ENCODE results near the gene NELFB. TPM values are rescaled to one million over a fixed set of nuclear protein-coding genes. Genes with fewer than 3 reads are reported as not detected.

NELFB gene
- total and polyA plus RNA-seq, 9 of the 15 experiments (the other 6 are each of a cell fraction or from before 2014, with no cell fraction given): 0.24 to 84.0 (median 29.7) TPM

DNA sequence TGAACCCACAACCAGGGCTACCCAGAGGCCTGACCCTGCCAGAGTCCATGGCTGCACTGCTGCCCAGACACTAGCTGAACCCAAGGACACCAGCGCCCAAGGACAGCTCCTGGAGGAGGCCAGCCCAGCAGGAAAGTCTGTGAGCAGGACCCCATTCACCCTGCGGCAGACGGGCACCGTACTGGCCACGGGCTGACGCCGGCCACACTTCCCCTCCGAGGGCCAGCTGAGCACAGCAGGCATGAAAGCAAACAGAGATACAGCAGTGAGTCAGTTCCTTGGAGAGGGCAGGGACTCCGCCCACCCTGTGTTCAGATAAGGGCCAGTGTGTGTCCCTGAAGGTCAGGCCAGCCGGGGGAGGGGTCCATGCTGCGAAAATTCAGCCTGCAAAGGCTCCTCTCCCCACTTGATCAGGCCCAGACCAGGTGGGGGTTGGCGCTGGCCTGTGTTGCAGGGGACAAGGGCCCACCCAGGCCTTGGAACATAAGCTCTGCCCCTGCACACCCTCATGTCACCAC is 36.3 kb upstream of the NELFB start (continued):
- TF ChIP-seq E4F1 (CRISPR knock-in tag; IDR thresholded peaks at IDR 0.05; ENCODE audit: borderline replicate concordance): no peak

- Histone ChIP-seq H3K27me3 (ENCODE audit: control insufficient read depth in 2 of 2, insufficient read depth in 2 of 2, low read length in 2 of 2) (no peaks in the 10 kb centered on the region), H2AFZ (ENCODE audit: low read depth, low read length) (no peak overlapping the region), H3K9me1 (ENCODE audit: control insufficient read depth, insufficient read depth, low read length) (no peaks in the 10 kb centered on the region), H3K9me3 (replicated peaks; ENCODE audit: control insufficient read depth, insufficient read depth, low read depth, low read length) (no peaks in the 10 kb centered on the region), H4K20me1 (replicated peaks; ENCODE audit: control insufficient read depth, insufficient read depth, low read length) (no peaks in the 10 kb centered on the region), H3K36me3 (ENCODE audit: control insufficient read depth, insufficient read depth, low read length) (peaks cover 22% of the 10 kb centered on the region; the same call in 1 of the 3 replicates), H3K27ac (ENCODE audit: extremely low read depth, low read depth, low read length) (0 out of 3 replicates have a peak overlapping the region, but pooled peaks have one; percentile 11), H3K9ac (ENCODE audit: insufficient read depth in 1 of 2, low read depth in 2 of 2, low read length in 2 of 2) (peak overlapping the region in 1 of 2 experiments; percentile 77; a peak in 2 of 4 replicates), H3K4me3 (no peak overlapping the region), H3K4me1 (replicated peaks in 1 of 2; ENCODE audit: control insufficient read depth in 2 of 2, insufficient read depth in 2 of 2, low read length in 2 of 2) (peaks cover 34 to 89% of the 10 kb centered on the region in 2 experiments), H3K4me2 (ENCODE audit: insufficient read depth, low read length) (no peak overlapping the region), H3K79me2 (ENCODE audit: control insufficient read depth, insufficient read depth, low read length) (peaks cover 18% of the 10 kb centered on the region; the same call in 2 of the 3 replicates)
- ChIA-PET POLR2A (interaction anchor here (1.4 to 2.1 kb wide), 3 partner anchors 21 to 31 kb away, joined by 3 to 5 read pairs (median 5); partner anchors contain the start of genes ANAPC2, SSNA1 and TUBB4B), CTCF (ENCODE audit: low intra/inter-chr PET ratio) (no interaction called here)
- TF ChIP-seq HDGF (IDR thresholded peaks at IDR 0.05): no peak
- no peak for TF ChIP-seq WHSC1 (IDR thresholded peaks at IDR 0.05; ENCODE audit: low read length)
- TF ChIP-seq RBM22 (IDR thresholded peaks at IDR 0.05; ENCODE audit: low read depth, low read length, poor library complexity, severe bottlenecking): peak; percentile 6
- no peak for TF ChIP-seq ZBTB49 (CRISPR knock-in tag; IDR thresholded peaks at IDR 0.05; ENCODE audit: borderline replicate concordance)
- TF ChIP-seq ZBED1 (IDR thresholded peaks at IDR 0.05): no peak
- TF ChIP-seq ZNF124 (CRISPR knock-in tag; IDR thresholded peaks at IDR 0.05): 0 out of 2 replicates have a peak, but pooled peaks have one; percentile 49
- no peak for TF ChIP-seq PML (IDR thresholded peaks at IDR 0.05; ENCODE audit: low read length)
- TF ChIP-seq, protein P1, sequence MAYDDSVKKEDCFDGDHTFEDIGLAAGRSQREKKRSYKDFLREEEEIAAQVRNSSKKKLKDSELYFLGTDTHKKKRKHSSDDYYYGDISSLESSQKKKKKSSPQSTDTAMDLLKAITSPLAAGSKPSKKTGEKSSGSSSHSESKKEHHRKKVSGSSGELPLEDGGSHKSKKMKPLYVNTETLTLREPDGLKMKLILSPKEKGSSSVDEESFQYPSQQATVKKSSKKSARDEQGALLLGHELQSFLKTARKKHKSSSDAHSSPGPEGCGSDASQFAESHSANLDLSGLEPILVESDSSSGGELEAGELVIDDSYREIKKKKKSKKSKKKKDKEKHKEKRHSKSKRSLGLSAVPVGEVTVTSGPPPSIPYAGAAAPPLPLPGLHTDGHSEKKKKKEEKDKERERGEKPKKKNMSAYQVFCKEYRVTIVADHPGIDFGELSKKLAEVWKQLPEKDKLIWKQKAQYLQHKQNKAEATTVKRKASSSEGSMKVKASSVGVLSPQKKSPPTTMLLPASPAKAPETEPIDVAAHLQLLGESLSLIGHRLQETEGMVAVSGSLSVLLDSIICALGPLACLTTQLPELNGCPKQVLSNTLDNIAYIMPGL (CRISPR knock-in tag; IDR thresholded peaks at IDR 0.05): peak; percentile 49; the same call in 1 of the 2 replicates
- TF ChIP-seq, protein P2, sequence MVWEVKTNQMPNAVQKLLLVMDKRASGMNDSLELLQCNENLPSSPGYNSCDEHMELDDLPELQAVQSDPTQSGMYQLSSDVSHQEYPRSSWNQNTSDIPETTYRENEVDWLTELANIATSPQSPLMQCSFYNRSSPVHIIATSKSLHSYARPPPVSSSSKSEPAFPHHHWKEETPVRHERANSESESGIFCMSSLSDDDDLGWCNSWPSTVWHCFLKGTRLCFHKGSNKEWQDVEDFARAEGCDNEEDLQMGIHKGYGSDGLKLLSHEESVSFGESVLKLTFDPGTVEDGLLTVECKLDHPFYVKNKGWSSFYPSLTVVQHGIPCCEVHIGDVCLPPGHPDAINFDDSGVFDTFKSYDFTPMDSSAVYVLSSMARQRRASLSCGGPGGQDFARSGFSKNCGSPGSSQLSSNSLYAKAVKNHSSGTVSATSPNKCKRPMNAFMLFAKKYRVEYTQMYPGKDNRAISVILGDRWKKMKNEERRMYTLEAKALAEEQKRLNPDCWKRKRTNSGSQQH (CRISPR knock-in tag; IDR thresholded peaks at IDR 0.05): no peak
- 99% methylated on average over 7 of the region's 10 CpGs for WGBS (ENCODE audit: insufficient coverage, low coverage, missing lambda C conversion rate)
- DNase-seq (ENCODE audit: extremely low read depth in 1 of 4, low spot score in 3 of 4) (no peak), FAIRE-seq (no peak), ATAC-seq (no peak)
- in situ Hi-C loops (cut with MboI): no loop called here
- no TSS peak for BruUV-seq (replicated peaks)
- intact Hi-C loops (cut with micrococcal nuclease): loop anchor here (2.0 kb wide), 1 partner anchor 19 kb away; the partner anchor contains the start of gene TPRN
Observed at GRCh38 chr9:137219757-137220316, 35.3 kb upstream of the NELFB start.
